ENCODE measurements around the gene UBE3D. TPM values are rescaled to one million over a fixed set of nuclear protein-coding genes. Genes with fewer than 3 reads are reported as not detected.
"Not testable (repeated sequence)": the region's sequence is repeated elsewhere in the genome, so short reads cannot be mapped to it uniquely, and the experiment has no call there.

The UBE3D gene
- total RNA-seq, 1 experiment from 2014 or later: 8.0 TPM

GRCh38 chr6:82978362-82978945 is 87.2 kb downstream of the UBE3D start:
- DNase-seq (ENCODE audit: low read depth): no peak

DNA sequence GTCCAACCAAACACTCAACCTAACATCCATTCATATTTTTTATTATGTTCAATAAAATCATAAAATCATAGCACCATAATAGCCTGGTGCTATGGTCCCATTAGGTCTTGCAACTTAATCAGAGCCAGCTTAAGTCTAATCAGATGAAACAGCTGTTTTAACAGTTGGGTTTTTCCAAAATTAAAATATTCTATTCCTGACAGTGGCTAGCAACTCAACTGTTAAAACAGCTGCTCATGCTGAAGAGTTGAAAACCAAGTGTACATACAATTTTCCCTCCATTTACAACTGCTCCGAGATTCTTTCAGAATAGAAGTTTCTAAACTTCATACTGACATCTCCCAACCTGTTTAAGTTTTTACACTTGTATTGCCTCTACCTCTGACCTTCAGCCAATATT is 89.5 kb downstream of the UBE3D start:
- DNase-seq (ENCODE audit: low read depth): no peak

DNA sequence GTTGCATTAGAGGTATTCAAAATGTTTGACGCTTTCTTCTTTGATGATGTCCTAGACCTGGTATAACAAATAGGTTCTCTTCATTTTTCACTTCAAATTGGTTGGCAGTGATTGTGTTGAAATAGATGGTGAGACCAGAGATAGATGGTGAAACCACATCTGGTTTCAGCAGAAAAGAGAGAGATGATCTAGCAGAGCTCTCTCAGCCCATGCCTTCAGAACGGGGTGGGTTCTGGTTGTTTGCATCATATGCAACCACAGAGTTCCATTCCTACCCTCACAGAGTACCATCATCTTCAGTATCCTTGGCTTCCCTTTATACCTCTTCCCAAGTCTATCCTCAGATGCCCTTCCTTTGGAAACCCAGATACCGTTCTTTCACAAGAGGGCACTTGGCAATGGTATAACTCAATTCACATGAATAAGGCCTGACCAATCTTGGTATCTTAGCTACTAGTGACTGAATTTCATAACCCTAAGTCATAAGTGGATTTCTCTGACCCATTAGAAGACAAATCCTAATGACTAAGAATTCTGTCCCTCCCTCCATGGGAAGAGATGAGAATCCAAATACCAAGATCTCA is 93.7 kb downstream of the UBE3D start:
- no peak for DNase-seq (ENCODE audit: low read depth)

GRCh38 chr6:82970839-82971238 is 94.8 kb downstream of the UBE3D start:
- DNase-seq (ENCODE audit: low read depth): no peak

GRCh38 chr6:82968708-82969107 is 96.9 kb downstream of the UBE3D start:
- DNase-seq (ENCODE audit: low read depth): no peak

- peak; percentile 31 for DNase-seq (ENCODE audit: low read depth)
These were observed 102.3 kb downstream of the UBE3D start for GRCh38 chr6:82963191-82963925.

DNA sequence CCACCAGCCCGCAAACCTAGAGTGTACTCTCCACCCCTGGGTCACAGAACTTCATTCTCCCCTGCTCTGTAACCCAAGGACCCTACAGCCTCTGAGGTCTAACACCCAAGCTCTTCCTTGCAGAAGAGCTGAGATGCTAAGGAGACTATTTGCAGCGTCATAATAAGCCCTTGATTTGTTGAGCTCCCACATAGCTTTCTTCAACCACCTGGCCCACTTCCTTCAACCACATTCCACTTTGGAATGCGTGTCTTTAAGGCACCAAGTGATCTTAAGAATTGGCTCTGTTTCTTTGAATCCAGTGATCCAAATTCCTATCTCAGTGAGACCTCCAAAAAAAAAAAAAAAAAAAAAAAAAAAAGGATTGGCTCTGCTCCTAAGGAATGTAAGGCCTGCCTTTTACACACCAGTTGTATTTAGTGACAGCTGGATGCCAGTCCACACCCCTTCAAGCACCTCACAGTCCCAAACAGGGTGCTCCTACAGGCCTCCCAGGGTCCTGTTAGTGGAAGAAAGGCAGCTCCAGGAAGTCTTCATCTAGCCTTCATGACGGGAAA is 106.2 kb downstream of the UBE3D start:
- DNase-seq (ENCODE audit: low read depth): peak; percentile 28

DNA sequence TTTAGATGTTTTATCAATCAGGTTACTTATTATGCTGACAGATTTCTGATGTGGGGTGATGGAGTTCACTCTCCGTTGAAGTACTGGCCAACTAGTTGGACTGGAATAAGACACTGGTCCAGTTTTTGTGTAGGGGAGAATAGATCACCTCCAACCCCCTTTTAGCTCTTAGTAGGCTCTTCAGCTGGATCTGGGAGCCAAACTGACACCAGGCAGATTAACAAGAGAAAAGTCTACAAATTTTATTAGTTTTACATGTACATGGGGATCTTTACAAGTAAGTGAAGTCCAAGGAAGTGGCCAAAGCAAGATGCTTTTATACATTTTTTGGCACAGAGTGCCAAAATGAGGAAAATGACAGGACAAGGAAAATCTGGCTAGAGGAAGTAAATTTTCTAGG is 107.1 kb downstream of the UBE3D start:
- no peak for DNase-seq (ENCODE audit: low read depth)

GRCh38 chr6:82957868-82958245 is 107.8 kb downstream of the UBE3D start:
- no peak for DNase-seq (ENCODE audit: low read depth)

- DNase-seq (ENCODE audit: low read depth): no peak
These were observed 108.3 kb downstream of the UBE3D start for GRCh38 chr6:82957171-82957867.

GRCh38 chr6:82955841-82956240 is 109.8 kb downstream of the UBE3D start:
- DNase-seq (ENCODE audit: low read depth): peak; percentile 60

GRCh38 chr6:82954937-82955577 is 110.6 kb downstream of the UBE3D start:
- DNase-seq (ENCODE audit: low read depth): peak; percentile 57

DNA sequence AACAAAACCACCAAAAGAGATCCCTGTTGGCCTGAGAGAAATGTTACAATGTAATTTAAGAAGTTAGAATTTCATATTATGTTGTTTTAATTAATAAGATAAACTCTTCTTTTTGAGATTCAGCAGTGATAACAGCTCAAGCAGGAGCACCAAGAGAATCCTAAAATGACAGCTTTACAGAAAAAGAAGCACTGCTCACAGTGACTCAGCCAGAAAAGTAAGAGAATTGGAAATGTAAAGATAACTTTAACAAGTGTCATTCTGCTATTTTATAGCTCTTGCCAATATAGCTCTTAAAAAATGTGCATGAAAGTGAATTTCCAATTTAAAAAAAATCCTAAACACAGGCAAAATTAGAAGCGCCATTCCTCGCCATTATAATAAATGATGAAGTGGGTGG is 111.3 kb downstream of the UBE3D start:
- DNase-seq (ENCODE audit: low read depth): no peak

GRCh38 chr6:82953871-82954270 is 111.8 kb downstream of the UBE3D start:
- no peak for DNase-seq (ENCODE audit: low read depth)

DNA sequence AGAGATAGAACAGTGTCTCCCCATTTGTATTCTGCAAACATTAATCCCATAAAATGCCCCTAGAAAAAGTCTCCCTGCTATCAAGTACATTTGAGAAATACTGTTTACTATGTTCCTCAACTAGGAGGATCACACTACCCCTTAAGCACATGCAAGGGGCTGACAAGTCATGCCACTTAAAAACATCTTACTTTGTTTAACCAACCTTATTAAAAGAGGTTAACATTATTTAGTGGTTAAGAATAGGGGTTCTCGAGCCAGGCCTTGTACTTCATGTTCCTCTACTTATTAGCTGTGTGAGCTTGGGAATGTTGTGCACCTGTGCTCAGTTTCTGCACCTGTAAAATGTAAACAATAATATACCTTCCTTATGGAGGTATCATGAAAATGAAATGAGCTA is 113.7 kb downstream of the UBE3D start:
- no peak for DNase-seq (ENCODE audit: low read depth)

- peak; percentile 81 for DNase-seq (ENCODE audit: low read depth)
These were observed 114.3 kb downstream of the UBE3D start for GRCh38 chr6:82951389-82951788.

DNA sequence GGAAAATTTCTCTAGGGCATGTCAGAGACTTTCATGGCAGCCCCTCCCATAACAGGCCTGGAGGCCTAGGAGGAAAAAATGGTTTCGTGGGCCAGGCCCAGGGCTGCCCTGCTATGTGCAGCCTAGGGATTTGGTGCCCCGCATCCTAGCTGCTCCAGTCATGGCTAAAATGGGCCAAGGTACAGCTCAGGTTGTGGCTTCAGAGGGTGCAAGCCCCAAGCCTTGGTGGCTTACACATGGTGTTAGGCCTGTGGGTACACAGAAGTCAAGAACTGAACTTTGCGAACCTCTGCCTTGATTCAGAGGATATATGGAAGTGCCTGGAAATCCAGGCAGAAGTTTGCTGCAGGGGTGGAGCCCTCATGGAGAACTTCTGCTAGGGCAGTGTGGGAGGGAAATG is 134.7 kb downstream of the UBE3D start:
- not testable (repeated sequence) for DNase-seq (ENCODE audit: low read depth)

GRCh38 chr6:82924799-82925535 is 140.7 kb downstream of the UBE3D start:
- no peak for DNase-seq (ENCODE audit: low read depth)

GRCh38 chr6:82921258-82921657 is 144.4 kb downstream of the UBE3D start:
- no peak for DNase-seq (ENCODE audit: low read depth)

- DNase-seq (ENCODE audit: low read depth): no peak
These were observed 148.1 kb downstream of the UBE3D start for GRCh38 chr6:82917346-82918064.
